ENCODE data around the gene KRTAP10-7. TPM values are rescaled to one million over a fixed set of nuclear protein-coding genes. Genes with fewer than 3 reads are reported as not detected.
"Not testable (repeated sequence)": the region's sequence is repeated elsewhere in the genome, so short reads cannot be mapped to it uniquely, and the experiment has no call there.

Gene KRTAP10-7
- total RNA-seq, 1 donor from 2014 or later: not detected

- no peak overlapping the region for H3K4me3 ChIP-seq
- no peaks in the 10 kb centered on the region for H4K20me1 ChIP-seq (ENCODE audit: low read depth)
- H3K9me3 ChIP-seq (ENCODE audit: low read depth): peaks cover 8% of the 10 kb centered on the region
- no peaks in the 10 kb centered on the region for H3K36me3 Mint-ChIP-seq
- H3K79me2 ChIP-seq (ENCODE audit: low read depth): no peaks in the 10 kb centered on the region
- no peak for DNase-seq (ENCODE audit: low spot score)
- peaks cover 14% of the 10 kb centered on the region for H3K27me3 Mint-ChIP-seq (ENCODE audit: insufficient read depth, low read depth)
- peaks cover 35% of the 10 kb centered on the region for H3K9me3 Mint-ChIP-seq
- no peak for TF ChIP-seq CTCF (IDR thresholded peaks at IDR 0.05)
- peaks cover 19% of the 10 kb centered on the region for H3K4me1 ChIP-seq
- no peak overlapping the region for H3K27ac ChIP-seq
- H3K27ac Mint-ChIP-seq: no peak overlapping the region
- H2AFZ ChIP-seq (replicated peaks): no peak overlapping the region
- no peaks in the 10 kb centered on the region for H3K27me3 ChIP-seq
- no peak overlapping the region for H3K4me3 Mint-ChIP-seq
- peaks cover 16% of the 10 kb centered on the region for H3F3A ChIP-seq (ENCODE audit: low read depth)
- H3K4me1 Mint-ChIP-seq: peaks cover 15% of the 10 kb centered on the region
- no peaks in the 10 kb centered on the region for H3K36me3 ChIP-seq
- no peak overlapping the region for H3K4me2 ChIP-seq
- no peak overlapping the region for H3K9ac ChIP-seq
Measured at GRCh38 chr21:44644878-44645277, 44.5 kb downstream of the KRTAP10-7 start.

GRCh38 chr21:44646366-44647221 is 46.2 kb downstream of the KRTAP10-7 start, which contains the start of gene KRTAP10-11:
KRTAP10-11 (plus strand) TSS chr21:44646414; CDS start chr21:44646459, 45 bp downstream.
- H3K27ac Mint-ChIP-seq: not testable (repeated sequence)
- peaks cover 35% of the 10 kb centered on the region for H3K9me3 Mint-ChIP-seq

GRCh38 chr21:44647222-44647552 is 46.8 kb downstream of the KRTAP10-7 start:
- Mint-ChIP-seq H3K4me3 (no peak overlapping the region), H3K4me1 (peaks cover 15% of the 10 kb centered on the region), H3K27ac (no peak overlapping the region), H3K36me3 (peaks cover 4% of the 10 kb centered on the region), H3K27me3 (ENCODE audit: insufficient read depth, low read depth) (peaks cover 12% of the 10 kb centered on the region), H3K9me3 (peaks cover 34% of the 10 kb centered on the region)
- DNase-seq (ENCODE audit: low spot score): peak; percentile 41
- no peaks in the 10 kb centered on the region for H3K79me2 ChIP-seq (ENCODE audit: low read depth)
- H3F3A ChIP-seq (ENCODE audit: low read depth): peaks cover 16% of the 10 kb centered on the region
- H3K36me3 ChIP-seq: no peaks in the 10 kb centered on the region
- peak overlapping the region; percentile 8 for H3K4me2 ChIP-seq
- peak overlapping the region; percentile 76 for H2AFZ ChIP-seq (replicated peaks)
- peaks cover 8% of the 10 kb centered on the region for H3K9me3 ChIP-seq (ENCODE audit: low read depth)
- no peak overlapping the region for H3K4me3 ChIP-seq
- no peak overlapping the region for H3K9ac ChIP-seq
- H3K27me3 ChIP-seq: no peaks in the 10 kb centered on the region
- peaks cover 19% of the 10 kb centered on the region for H3K4me1 ChIP-seq
- no peaks in the 10 kb centered on the region for H4K20me1 ChIP-seq (ENCODE audit: low read depth)
- no peak for TF ChIP-seq CTCF (IDR thresholded peaks at IDR 0.05)
- no peak for TF ChIP-seq EZH2 (IDR thresholded peaks at IDR 0.05)
- no peak for TF ChIP-seq EZH2phosphoT487 (IDR thresholded peaks at IDR 0.05)
- no peak overlapping the region for H3K27ac ChIP-seq

More at GRCh38 chr21:44646366-44647221, 46.2 kb downstream of the KRTAP10-7 start, which contains the start of gene KRTAP10-11:
- Mint-ChIP-seq H3K27me3 (ENCODE audit: insufficient read depth, low read depth) (peaks cover 12% of the 10 kb centered on the region), H3K4me1 (peaks cover 15% of the 10 kb centered on the region)
- H3K36me3 ChIP-seq; H3K27ac ChIP-seq; H3K36me3 Mint-ChIP-seq; H4K20me1 ChIP-seq (ENCODE audit: low read depth); H3K4me3 Mint-ChIP-seq; H3K4me3 ChIP-seq; H3K9ac ChIP-seq; H3K27me3 ChIP-seq; H3K9me3 ChIP-seq (ENCODE audit: low read depth); H3K79me2 ChIP-seq (ENCODE audit: low read depth): not testable (repeated sequence)
- Histone ChIP-seq H3K4me1 (peaks cover 19% of the 10 kb centered on the region), H2AFZ (replicated peaks) (peak within 1 kb of the TSS; percentile 76), H3K4me2 (peak within 1 kb of the TSS; percentile 8), H3F3A (ENCODE audit: low read depth) (peaks cover 16% of the 10 kb centered on the region)
- peak; percentile 20 for DNase-seq (ENCODE audit: low spot score)
